HG02623 (cell line): Measurements from ENCODE around the gene CELF1.
"Not testable (repeated sequence)": the region's sequence is repeated elsewhere in the genome, so short reads cannot be mapped to it uniquely, and the experiment has no call there.

Experiments
- ATAC-seq: cut with Tn5 transposase; IDR thresholded peaks from one replicate; pipeline ENCODE4 v1.9.1; 2021; ENCODE audit warnings: moderate library complexity; ENCODE audit not compliant: unreplicated experiment

CELF1 gene

GRCh38 chr11:47488674-47489394 lies 64.1 kb downstream of the CELF1 start:
- ATAC-seq: no peak

GRCh38 chr11:47488111-47488510 lies 64.8 kb downstream of the CELF1 start:
- ATAC-seq: no peak

DNA sequence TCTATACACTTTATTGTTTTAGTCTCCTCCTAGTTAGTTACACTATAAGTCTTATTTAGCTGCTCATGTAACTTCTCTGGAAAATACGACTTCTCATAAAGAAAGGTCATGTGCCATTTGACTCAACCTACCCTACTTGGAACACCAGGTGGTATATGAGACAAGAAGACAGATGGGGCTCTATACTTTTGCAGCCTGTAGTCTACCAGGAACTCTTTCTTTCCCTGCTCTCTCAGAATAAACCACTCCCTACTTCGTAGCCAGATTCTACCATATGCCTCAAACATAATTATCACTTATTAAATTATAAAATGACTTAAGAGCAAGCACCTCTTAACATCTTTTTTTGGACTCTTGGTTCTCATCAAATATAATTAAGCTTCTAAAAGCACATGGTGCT lies 65.5 kb downstream of the CELF1 start:
- no peak for ATAC-seq

DNA sequence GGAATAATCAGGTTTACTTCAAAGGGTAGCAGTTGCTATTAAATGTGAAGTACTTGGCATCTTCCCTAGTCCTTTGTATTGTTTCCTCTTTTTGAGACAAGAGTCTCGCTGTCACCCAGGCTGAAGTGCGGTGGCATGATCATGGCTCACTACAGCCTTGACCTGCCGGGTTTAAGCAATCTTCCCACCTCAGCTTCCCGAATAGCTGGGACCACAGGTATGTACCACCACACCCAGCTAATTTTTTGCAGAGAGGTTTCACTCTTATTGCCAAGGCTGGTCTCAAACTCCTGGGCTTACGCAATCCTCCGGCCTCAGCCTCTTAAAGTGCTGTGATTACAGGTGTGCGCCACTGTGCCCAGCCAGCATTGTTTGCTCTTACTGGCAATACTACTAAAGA lies 67.8 kb downstream of the CELF1 start:
- no peak for ATAC-seq

DNA sequence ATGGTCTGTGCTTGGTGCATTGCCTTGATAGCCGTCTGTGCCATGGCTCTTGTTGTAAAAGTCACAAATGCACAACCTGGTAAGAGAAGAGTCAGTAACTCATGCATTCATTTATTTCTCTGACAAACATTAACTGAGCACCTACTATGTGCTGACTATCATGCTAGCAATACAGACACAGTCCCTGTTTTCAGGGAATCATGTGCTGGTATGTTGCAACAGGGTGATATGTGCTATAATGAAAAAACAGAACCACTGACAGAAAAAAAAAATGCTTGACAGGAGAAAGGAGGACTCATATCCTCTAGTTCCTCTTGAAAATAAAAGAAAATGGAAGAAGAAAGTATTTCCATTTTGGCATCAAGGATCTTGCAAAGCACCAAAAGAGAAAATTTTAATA lies 69.5 kb downstream of the CELF1 start:
- ATAC-seq: no peak

DNA sequence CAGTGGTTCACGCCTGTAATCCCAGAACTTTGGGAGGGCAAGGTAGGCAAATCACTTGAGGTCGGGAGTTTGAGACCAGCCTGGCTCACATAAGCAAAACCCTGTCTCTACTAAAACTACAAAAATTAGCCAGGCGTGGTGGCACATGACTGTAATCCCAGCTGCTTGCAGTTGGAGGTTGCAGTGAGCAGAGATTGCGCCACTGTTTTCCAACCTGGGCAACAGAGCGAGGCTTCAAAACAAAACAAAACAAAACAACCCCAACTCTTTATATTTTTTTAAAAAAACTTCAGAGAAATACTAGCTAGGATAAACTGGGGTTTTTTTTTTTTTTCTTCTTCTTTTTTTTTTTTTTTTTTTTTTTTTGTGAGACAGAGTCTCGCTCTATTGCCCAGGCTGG lies 72.2 kb downstream of the CELF1 start:
- ATAC-seq: no peak

- no peak for ATAC-seq
These were observed 74.1 kb downstream of the CELF1 start for GRCh38 chr11:47478651-47479329.

- ATAC-seq: no peak
These were observed 75.2 kb downstream of the CELF1 start for GRCh38 chr11:47477753-47478152.

DNA sequence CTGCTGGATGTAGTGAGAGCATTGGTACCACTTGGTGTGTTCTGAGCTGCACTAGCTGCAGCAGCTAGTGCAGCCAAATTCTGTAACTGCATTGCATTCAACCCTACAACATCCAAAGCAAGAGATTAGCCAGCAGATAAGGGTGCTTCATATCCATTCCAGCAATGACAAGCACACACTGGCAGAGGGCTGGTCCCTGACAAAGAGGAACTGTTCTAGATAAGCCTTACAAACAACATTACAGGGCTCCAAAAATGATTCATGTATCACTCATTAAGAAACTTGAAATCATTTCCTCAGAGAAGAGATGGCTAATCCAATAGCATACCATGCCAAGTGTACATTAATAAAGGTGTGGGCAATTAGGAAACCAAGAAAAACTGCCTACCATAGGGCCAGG lies 75.6 kb downstream of the CELF1 start:
- ATAC-seq: no peak

DNA sequence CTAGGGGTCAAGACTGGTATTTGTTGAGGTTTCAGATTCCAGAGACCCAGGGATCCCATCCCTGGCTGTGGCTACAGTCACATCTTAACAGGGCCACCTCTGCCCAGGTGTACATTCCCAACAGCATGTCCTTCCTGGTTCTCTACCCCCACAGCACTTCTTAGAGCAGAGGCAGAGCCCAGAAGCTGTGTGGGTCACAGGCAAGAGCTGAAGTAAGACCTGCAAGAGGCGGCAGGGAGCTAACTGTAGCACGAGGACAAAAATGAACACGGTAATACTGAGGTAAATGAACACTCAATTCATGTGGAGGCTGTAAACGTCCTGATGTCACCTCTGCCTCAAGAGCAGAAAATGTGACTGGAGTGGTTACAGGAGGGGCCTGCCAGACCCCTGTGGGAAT lies 82.3 kb downstream of the CELF1 start:
- no peak for ATAC-seq

GRCh38 chr11:47469361-47470179 lies 83.4 kb downstream of the CELF1 start:
- no peak for ATAC-seq

GRCh38 chr11:47468598-47469214 lies 84.2 kb downstream of the CELF1 start:
- ATAC-seq: no peak

DNA sequence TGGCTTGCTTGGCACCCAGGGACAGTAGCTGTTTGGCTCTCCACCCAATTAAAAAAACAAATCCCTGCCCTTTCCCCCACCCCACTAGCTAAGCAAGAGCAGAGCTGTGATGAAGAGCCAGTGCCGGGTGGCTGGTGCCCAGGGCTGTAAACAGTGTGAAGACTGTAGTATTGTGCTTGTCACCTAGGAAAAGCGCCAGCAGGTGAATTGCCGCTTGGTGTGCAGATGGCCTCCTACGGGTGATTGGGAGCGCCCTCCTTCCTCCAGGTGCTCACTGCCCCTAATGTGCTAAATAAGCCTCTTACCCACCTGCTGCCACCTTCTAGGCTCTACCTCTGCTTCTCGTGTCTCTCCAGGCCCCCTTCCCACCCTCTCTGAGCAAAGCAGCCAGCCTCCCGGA lies 85.6 kb downstream of the CELF1 start:
- no peak for ATAC-seq

DNA sequence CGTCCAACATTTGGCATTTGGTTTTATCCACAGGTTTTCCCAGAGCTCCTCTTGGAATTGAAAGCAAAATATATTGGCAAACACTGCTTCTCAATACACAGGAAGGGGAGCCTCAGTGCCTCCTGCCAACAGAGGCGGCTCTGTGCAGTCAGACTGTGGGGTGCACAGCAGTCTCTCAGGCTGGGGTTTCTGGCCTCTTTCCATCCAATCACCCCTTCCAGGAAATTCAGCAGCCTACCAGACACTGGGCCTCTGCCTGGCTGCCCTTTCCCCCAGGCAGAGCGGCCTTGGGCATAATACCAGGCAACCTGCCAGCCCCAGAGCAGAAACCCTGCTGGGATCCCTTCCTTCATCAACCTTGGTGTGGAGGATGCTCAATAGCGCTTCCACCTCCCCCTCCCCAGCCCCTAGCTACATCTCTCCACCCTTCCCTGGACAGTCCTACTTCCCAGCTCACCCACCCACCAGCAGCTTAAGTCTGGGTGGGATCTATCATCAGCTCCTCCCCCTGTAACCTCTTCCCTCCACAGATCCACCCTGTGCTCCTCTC lies 86.2 kb downstream of the CELF1 start:
- no peak for ATAC-seq

DNA sequence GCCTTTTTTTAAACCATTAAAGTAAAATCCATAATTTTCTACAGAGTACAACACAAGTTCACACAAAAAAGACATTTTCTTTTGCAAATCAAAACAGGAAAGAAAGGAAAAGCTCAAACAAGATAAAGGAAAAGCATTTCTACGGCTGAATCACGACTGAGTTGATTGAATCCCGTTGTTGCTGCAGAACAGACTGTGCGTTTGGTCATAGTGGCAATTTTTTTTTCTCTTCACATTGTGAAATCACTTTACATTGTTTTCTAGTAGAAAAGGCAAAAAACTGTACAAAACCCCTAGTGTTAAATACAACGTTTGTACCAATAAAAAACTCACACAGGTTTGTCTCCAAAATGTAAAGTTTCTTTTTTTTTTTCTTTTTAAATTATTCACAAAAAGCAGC lies 86.7 kb downstream of the CELF1 start:
- no peak for ATAC-seq

GRCh38 chr11:47464483-47464882 lies 88.4 kb downstream of the CELF1 start:
- no peak for ATAC-seq

DNA sequence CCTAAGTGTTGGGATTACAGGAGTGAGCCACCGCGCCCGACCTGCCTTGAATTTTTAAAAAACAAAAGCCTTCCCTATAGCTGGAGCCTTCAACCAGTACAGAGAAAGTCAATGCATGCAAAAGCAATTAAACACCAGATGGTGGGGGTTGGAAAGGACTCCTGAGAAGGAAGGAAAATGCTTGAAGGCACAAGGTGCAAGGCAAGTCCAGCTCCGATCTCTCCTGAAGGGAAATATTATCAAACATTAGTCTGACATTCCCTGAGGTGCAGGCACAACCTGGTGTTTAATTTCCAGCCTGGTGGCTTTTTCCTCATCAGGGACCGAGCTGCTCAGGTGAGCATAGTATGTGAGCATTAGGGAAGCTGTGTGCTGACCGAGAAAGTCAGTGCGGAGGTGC lies 91.1 kb downstream of the CELF1 start:
- no peak for ATAC-seq

- ATAC-seq: no peak
These were observed 92.2 kb downstream of the CELF1 start for GRCh38 chr11:47460571-47461235.

DNA sequence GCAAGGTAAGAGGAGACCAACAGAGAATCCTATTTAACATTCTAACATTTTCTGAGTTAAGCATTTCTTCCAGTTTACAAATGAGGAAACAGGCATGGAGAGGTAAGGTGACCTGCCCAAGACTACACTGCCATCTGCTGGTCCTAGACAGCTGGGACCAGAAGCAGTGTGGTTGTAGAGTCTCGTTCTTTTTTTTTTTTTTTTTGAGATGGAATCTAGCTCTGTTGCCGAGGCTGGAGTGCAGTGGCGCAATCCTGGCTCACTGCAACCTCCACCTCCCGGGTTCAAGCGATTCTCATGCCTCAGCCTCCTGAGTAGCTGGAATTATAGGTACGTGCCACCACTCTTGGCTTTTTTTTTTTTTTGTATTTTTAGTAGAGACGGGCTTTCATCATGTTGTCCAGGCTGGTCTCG lies 98.7 kb downstream of the CELF1 start:
- ATAC-seq: not testable (repeated sequence)

GRCh38 chr11:47453365-47453764 lies 99.6 kb downstream of the CELF1 start:
- ATAC-seq: no peak

DNA sequence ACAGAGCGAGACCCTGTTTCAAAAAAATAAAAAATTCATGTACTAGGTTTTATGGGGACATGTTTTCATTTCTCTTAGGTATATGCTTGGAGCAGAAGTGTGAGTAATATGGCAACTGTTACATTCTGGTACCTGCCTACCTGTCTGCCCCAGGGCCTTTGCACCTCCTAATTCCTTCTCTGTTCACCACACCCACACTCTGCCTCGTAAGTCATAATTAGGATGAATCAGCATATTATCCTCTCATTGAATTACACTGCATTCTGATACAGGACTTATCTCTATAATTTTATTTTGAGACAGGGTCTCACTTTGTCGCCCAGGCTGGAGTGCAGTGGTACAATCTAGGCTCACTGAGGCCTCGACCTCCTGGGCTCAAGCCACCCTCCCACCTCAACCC lies 100.9 kb downstream of the CELF1 start:
- no peak for ATAC-seq
